Thyroid gland (tissue), 4 donors: ENCODE results near the gene C20orf141.

Experiments used
- CTCF ChIP-seq, 6 experiments: fragments of 200-600 bp in 3 of 6; fragments of 450-650 bp in 3 of 6; sonication (generic) in 3 of 6; IDR thresholded peaks; one replicate each; pipeline ENCODE4 v1.5.1; 2016 to 2019; ENCODE audit warnings: antibody characterized with exemption in 6 of 6, mild to moderate bottlenecking in 2 of 6, inconsistent platforms in 1 of 6, moderate library complexity in 1 of 6
- POLR2A ChIP-seq, 2 donors: fragments of 450-650 bp; IDR thresholded peaks; one replicate each; pipeline ENCODE4 v1.6.1; 2017; ENCODE audit warnings: antibody characterized with exemption in 2 of 2, mild to moderate bottlenecking in 2 of 2, moderate library complexity in 1 of 2

GRCh38 chr20:2835331-2835796, 20.6 kb downstream of the C20orf141 start:
- TF ChIP-seq CTCF (IDR thresholded peaks at IDR 0.05) (no peak), POLR2A (IDR thresholded peaks at IDR 0.05) (no peak)
